AG09309 (cell line): Measurements from ENCODE around the gene AP4S1.

Experiments used
- DNase-seq: peaks from one replicate; pipeline ENCODE4 v3.0.0-alpha.2; 2010; ENCODE audit warnings: low read depth
- H3K4me3 ChIP-seq: 2 replicates; pipeline ENCODE4 v1.5.1; 2011; ENCODE audit warnings: mild to moderate bottlenecking, low read depth, low read length, moderate library complexity; ENCODE audit not compliant: control insufficient read depth
- TF ChIP-seq, protein P1 (sequence below): IDR thresholded peaks from 2 replicates; pipeline ENCODE4 v1.5.1; 2011; ENCODE audit warnings: mild to moderate bottlenecking, low read depth, low read length, inconsistent platforms; ENCODE audit not compliant: insufficient read depth, control insufficient read depth; ENCODE audit errors: missing control alignments

The AP4S1 gene

DNA sequence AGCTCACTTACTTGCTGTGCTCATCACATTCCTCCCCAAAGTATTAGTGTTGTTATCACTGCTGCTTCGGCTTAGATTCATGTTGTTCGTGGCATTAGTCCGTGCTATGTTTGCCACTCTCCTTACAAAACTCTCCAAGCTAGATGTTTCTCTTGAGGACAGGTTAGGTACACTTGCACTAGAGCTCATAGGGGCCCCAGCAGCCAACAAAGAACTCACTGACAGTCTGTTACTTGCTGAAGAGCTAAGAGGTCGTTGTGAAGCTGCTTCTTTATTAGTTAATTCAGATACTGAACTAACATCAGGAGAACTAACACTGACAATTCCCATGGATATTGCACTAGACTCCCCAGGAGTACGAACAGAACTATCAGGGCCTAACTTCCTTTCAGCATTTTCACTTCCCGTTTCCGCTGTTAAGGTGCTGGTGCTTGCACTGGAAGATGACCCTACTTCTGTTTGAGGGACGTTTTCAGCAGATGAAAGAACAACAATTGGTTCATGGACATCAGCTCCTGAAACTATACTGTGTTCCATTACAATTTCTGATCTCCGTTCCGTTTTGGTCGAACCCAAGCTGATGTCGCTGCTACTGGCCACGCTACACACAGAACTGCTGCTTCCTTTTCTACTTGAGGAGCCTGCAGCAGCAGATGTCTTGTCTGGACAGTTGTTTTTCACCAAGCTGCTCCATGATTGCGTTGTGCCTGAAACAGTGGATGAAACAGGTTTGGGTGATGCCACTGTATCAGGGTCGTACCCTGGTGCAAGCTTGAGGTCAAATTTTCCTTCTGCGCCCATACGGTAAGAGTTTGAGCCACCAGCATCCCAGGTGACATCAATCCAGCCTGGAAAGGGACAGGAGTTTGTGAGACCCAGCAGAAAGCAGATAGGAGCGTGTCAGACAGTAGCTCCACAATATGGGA lies 103.4 kb downstream of the AP4S1 start:
- no peak for DNase-seq
- TF ChIP-seq, protein P1, sequence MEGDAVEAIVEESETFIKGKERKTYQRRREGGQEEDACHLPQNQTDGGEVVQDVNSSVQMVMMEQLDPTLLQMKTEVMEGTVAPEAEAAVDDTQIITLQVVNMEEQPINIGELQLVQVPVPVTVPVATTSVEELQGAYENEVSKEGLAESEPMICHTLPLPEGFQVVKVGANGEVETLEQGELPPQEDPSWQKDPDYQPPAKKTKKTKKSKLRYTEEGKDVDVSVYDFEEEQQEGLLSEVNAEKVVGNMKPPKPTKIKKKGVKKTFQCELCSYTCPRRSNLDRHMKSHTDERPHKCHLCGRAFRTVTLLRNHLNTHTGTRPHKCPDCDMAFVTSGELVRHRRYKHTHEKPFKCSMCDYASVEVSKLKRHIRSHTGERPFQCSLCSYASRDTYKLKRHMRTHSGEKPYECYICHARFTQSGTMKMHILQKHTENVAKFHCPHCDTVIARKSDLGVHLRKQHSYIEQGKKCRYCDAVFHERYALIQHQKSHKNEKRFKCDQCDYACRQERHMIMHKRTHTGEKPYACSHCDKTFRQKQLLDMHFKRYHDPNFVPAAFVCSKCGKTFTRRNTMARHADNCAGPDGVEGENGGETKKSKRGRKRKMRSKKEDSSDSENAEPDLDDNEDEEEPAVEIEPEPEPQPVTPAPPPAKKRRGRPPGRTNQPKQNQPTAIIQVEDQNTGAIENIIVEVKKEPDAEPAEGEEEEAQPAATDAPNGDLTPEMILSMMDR: no peak

DNA sequence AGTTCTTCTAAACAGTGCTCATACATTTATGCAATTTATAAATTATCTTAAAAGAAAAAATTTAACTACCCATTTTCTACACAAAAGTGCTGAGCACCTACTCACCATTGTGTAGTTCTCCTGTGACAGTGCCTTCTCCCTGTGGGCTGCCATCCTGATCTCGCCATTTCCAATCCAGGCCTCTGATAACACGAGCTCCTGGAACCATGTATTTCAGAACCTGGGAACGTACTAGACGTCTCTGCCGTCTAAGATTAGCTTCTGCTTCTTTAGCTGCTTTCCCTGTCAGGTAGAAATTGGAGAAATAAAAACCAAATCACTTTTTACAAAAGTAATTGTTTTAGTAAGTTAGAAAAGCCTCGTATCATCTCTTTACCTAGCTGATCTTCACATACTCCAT lies 107.7 kb downstream of the AP4S1 start:
- DNase-seq: no peak
- no peak overlapping the region for H3K4me3 ChIP-seq
- TF ChIP-seq, protein P1: no peak

More for the DNA sequence above, 103.4 kb downstream of the AP4S1 start:
- H3K4me3 ChIP-seq: no peak overlapping the region

DNA sequence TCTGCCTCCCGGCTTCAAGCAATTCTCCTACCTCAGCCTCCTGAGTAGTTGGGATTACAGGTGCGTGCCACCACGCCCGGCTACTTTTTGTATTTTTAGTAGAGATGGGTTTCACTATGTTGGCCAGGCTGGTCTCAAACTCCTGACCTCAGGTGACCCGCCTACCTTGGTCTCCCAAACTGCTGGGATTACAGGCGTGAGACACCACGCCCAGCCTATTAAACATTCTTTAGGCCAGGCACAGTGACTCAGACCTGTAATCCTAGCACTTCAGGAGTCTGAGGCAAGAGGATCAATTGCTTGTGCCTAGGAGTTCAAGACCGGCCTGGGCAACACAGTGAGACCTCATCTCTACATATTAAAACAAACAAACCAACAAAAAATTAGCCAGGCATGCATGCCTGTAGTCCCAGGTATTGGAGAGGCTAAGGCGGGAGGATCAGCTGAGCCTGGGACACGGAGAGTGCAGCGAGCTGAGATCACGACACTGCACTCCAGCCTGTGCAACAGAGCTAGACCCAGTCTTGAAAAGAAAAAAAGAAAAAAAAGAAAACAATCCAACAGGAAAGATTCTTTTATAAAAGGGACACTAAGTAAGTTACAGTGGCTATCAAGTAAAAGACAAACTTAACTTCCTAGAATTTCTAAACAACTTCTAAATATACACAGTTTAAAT lies 111.9 kb downstream of the AP4S1 start:
- DNase-seq: no peak
- no peak overlapping the region for H3K4me3 ChIP-seq
- TF ChIP-seq, protein P1: no peak

DNA sequence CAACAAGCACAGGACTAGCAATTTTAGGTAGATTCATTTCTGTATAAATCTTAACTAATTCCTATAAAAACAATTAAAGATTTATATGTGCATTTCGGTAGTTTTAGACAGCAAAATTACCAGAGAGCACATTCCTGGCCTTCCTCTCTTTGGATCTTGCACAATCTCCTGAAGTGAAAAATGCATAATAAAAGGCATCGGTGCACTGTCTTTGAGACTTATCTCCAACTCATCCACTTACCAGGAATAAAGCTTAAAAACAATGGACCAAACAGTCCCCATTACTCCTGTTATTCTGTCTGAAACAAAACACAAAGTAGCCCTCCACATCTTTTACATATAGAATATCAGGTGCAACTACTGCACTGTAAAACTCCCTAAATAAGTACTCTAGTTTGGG lies 112.9 kb downstream of the AP4S1 start:
- TF ChIP-seq, protein P1: no peak
- no peak overlapping the region for H3K4me3 ChIP-seq
- DNase-seq: no peak

DNA sequence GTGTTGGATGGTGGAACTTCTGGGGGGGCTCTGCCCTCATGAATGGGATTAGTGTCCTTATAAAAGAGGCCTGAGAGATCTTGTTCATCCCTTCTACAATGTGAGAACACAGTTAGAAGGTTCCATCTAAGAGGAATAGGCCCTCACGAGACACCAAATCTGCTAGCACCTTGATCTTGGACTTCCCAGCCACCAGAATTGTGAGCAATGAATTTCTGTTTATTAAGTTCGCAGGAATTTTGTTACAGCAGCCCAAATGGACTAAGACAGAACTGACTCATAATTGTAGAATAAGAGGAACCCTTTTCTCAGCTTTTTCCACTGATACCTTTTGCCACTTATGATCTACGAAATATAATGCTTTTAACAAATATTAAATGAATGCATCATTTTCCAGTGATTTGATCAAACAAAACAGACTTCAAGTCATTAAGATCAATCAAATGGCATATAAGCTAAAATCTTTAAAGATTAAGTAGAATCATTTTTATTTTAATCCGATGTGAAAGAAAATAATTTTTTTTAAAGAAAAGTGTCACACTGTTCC lies 113.9 kb downstream of the AP4S1 start:
- no peak for DNase-seq
- H3K4me3 ChIP-seq: no peak overlapping the region
- TF ChIP-seq, protein P1: no peak

DNA sequence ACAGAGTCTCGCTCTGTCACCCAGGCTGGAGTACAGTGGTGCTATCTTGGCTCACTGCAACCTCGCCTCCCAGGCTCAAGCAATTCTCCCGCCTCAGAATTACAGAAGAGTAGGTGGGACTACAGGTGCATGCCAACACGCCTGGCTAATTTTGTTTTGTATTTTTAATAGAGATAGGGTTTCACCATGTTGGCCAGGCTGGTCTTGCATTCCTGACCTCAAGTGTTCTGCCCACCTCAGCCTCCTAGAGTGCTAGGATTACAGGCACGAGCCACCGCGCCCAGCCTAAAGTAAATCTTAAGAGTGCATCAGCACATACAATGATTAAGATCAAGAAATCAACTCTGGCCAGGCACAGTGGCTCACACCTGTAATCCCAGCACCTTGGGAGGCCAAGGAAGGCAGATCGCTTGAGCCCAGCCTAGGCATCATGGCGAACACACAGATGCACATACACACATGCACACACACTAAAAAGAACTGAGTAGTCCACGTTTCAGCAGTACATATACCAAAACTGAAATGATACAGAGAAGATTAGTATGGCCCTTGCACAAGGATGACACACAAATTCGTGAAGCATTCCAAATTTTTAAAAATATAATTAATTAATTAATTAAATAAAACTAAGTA lies 117.1 kb downstream of the AP4S1 start:
- no peak for DNase-seq
- no peak overlapping the region for H3K4me3 ChIP-seq
- TF ChIP-seq, protein P1: no peak
